ENCODE measurements around the gene WWOX. TPM values are rescaled to one million over a fixed set of nuclear protein-coding genes. Genes with fewer than 3 reads are reported as not detected.

Gene WWOX
- total RNA-seq, 1 experiment from 2014 or later: 35.6 TPM

- TF ChIP-seq, protein P1, sequence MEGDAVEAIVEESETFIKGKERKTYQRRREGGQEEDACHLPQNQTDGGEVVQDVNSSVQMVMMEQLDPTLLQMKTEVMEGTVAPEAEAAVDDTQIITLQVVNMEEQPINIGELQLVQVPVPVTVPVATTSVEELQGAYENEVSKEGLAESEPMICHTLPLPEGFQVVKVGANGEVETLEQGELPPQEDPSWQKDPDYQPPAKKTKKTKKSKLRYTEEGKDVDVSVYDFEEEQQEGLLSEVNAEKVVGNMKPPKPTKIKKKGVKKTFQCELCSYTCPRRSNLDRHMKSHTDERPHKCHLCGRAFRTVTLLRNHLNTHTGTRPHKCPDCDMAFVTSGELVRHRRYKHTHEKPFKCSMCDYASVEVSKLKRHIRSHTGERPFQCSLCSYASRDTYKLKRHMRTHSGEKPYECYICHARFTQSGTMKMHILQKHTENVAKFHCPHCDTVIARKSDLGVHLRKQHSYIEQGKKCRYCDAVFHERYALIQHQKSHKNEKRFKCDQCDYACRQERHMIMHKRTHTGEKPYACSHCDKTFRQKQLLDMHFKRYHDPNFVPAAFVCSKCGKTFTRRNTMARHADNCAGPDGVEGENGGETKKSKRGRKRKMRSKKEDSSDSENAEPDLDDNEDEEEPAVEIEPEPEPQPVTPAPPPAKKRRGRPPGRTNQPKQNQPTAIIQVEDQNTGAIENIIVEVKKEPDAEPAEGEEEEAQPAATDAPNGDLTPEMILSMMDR (conservative IDR thresholded peaks at IDR 0.05): no peak
- no peak for TF ChIP-seq EZH2 (IDR thresholded peaks at IDR 0.05; ENCODE audit: low read depth)
- CTCF ChIA-PET: no interaction called here
- DNase-seq: no peak
- H3K27me3 ChIP-seq (ENCODE audit: insufficient read depth, low read depth): no peaks in the 10 kb centered on the region
- POLR2A ChIA-PET (ENCODE audit: unreplicated experiment): no interaction called here
- H3K4me1 ChIP-seq (replicated peaks; ENCODE audit: insufficient read depth): no peaks in the 10 kb centered on the region
- no peaks in the 10 kb centered on the region for H3K79me2 ChIP-seq (ENCODE audit: low read depth)
- H3F3A ChIP-seq (ENCODE audit: insufficient read depth, low read depth): no peaks in the 10 kb centered on the region
- H3K36me3 ChIP-seq (ENCODE audit: low read depth): no peaks in the 10 kb centered on the region
- BruUV-seq (replicated peaks): no TSS peak
- no peaks in the 10 kb centered on the region for H4K20me1 ChIP-seq (ENCODE audit: insufficient read depth)
- intact Hi-C loops (cut with micrococcal nuclease; ENCODE audit: unreplicated experiment): no loop called here
- H3K27ac ChIP-seq: no peak overlapping the region
- H3K4me2 ChIP-seq: no peak overlapping the region
- H3K9me3 ChIP-seq (ENCODE audit: insufficient read depth, low read depth): no peaks in the 10 kb centered on the region
- H3K9me2 ChIP-seq (ENCODE audit: insufficient read depth): no peaks in the 10 kb centered on the region
- no peak overlapping the region for H2AFZ ChIP-seq
- no peak overlapping the region for H3K4me3 ChIP-seq
Observed at GRCh38 chr16:79165079-79165478, 1065.6 kb downstream of the WWOX start.

- Histone ChIP-seq H3K27me3 (ENCODE audit: insufficient read depth, low read depth) (no peaks in the 10 kb centered on the region), H3K79me2 (ENCODE audit: low read depth) (no peaks in the 10 kb centered on the region), H3K27ac (no peak overlapping the region), H3K9me3 (ENCODE audit: insufficient read depth, low read depth) (no peaks in the 10 kb centered on the region), H3K4me2 (no peak overlapping the region), H3K4me1 (replicated peaks; ENCODE audit: insufficient read depth) (no peaks in the 10 kb centered on the region), H3F3A (ENCODE audit: insufficient read depth, low read depth) (no peaks in the 10 kb centered on the region), H3K9me2 (ENCODE audit: insufficient read depth) (no peaks in the 10 kb centered on the region), H4K20me1 (ENCODE audit: insufficient read depth) (no peaks in the 10 kb centered on the region), H3K4me3 (no peak overlapping the region), H2AFZ (no peak overlapping the region), H3K36me3 (ENCODE audit: low read depth) (no peaks in the 10 kb centered on the region)
- intact Hi-C loops (cut with micrococcal nuclease; ENCODE audit: unreplicated experiment): no loop called here
- ChIA-PET CTCF (no interaction called here), POLR2A (ENCODE audit: unreplicated experiment) (no interaction called here)
- no TSS peak for BruUV-seq (replicated peaks)
- DNase-seq: no peak
- TF ChIP-seq, protein P1 (conservative IDR thresholded peaks at IDR 0.05): no peak
- TF ChIP-seq EZH2 (IDR thresholded peaks at IDR 0.05; ENCODE audit: low read depth): no peak
Observed at GRCh38 chr16:79165506-79165905, 1066.1 kb downstream of the WWOX start.

DNA sequence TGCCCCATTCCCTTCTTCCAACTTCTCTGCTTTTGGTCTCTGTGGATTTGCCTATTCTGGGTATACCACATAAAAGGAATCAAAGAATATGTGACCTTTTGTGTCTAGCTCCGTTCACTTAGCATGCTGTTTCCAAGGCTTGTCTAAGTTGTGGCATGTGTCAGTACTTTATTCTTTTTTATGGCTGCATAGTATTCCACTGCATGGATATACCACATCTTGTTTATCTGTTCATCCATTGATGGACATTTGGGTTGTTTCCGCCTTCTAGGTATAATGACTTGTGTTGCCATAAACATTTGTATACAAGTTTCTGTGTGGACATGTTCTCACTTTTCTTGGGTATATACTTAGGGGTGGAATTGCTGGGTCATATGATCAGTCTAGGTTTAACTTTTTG is 1068.4 kb downstream of the WWOX start:
- ChIA-PET POLR2A (ENCODE audit: unreplicated experiment) (no interaction called here), CTCF (no interaction called here)
- Histone ChIP-seq H3K27ac (no peak overlapping the region), H3K4me1 (replicated peaks; ENCODE audit: insufficient read depth) (no peaks in the 10 kb centered on the region), H3K9me3 (ENCODE audit: insufficient read depth, low read depth) (no peaks in the 10 kb centered on the region), H3K9me2 (ENCODE audit: insufficient read depth) (no peaks in the 10 kb centered on the region), H3K4me3 (no peak overlapping the region), H3F3A (ENCODE audit: insufficient read depth, low read depth) (no peaks in the 10 kb centered on the region), H3K36me3 (ENCODE audit: low read depth) (no peaks in the 10 kb centered on the region), H4K20me1 (ENCODE audit: insufficient read depth) (no peaks in the 10 kb centered on the region), H3K79me2 (ENCODE audit: low read depth) (no peaks in the 10 kb centered on the region), H2AFZ (no peak overlapping the region), H3K4me2 (no peak overlapping the region), H3K27me3 (ENCODE audit: insufficient read depth, low read depth) (no peaks in the 10 kb centered on the region)
- no peak for TF ChIP-seq EZH2 (IDR thresholded peaks at IDR 0.05; ENCODE audit: low read depth)
- TF ChIP-seq, protein P1 (conservative IDR thresholded peaks at IDR 0.05): no peak
- no peak for DNase-seq
- intact Hi-C loops (cut with micrococcal nuclease; ENCODE audit: unreplicated experiment): no loop called here
- no TSS peak for BruUV-seq (replicated peaks)

Measured in PC-9 (cell line).